Thyroid gland (tissue), 4 donors: Measurements from ENCODE around the gene CDH2.

Experiments used
- CTCF ChIP-seq, 6 experiments: fragments of 200-600 bp in 3 of 6; fragments of 450-650 bp in 3 of 6; sonication (generic) in 3 of 6; IDR thresholded peaks; one replicate each; pipeline ENCODE4 v1.5.1; 2016 to 2019; ENCODE audit warnings: antibody characterized with exemption in 6 of 6, mild to moderate bottlenecking in 2 of 6, inconsistent platforms in 1 of 6, moderate library complexity in 1 of 6
- POLR2A ChIP-seq, 2 donors: fragments of 450-650 bp; IDR thresholded peaks; one replicate each; pipeline ENCODE4 v1.6.1; 2017; ENCODE audit warnings: antibody characterized with exemption in 2 of 2, mild to moderate bottlenecking in 2 of 2, moderate library complexity in 1 of 2

- TF ChIP-seq CTCF (IDR thresholded peaks at IDR 0.05) = no peak
- TF ChIP-seq POLR2A (IDR thresholded peaks at IDR 0.05) = no peak
These were observed 29.2 kb downstream of the CDH2 start for GRCh38 chr18:28147674-28148171.
